Kidney epithelial cell (primary cell): ENCODE results near the gene ZDHHC14. TPM values are rescaled to one million over a fixed set of nuclear protein-coding genes. Genes with fewer than 3 reads are reported as not detected.
"Not testable (repeated sequence)": the region's sequence is repeated elsewhere in the genome, so short reads cannot be mapped to it uniquely, and the experiment has no call there.

ENCODE experiments used
- DNase-seq: peaks from one replicate; pipeline ENCODE4 v3.0.0-alpha.2; 2010; ENCODE audit warnings: low read depth
- H3K27me3 ChIP-seq: 2 replicates; pipeline ENCODE4 v1.6.0; 2011; ENCODE audit warnings: low read length; ENCODE audit not compliant: control insufficient read depth, insufficient read depth
- H3K36me3 ChIP-seq: 2 replicates; pipeline ENCODE4 v1.5.1; 2011; ENCODE audit warnings: low read length; ENCODE audit not compliant: control insufficient read depth, insufficient read depth
- H3K4me3 ChIP-seq: 2 replicates; pipeline ENCODE4 v1.5.1; 2011; ENCODE audit warnings: low read depth, mild to moderate bottlenecking, control low read depth, low read length
- CTCF ChIP-seq: IDR thresholded peaks from 2 replicates; pipeline ENCODE4 v1.5.1; 2011; ENCODE audit warnings: mild to moderate bottlenecking, moderate library complexity, low read length, control low read depth, inconsistent platforms; ENCODE audit not compliant: insufficient read depth, poor library complexity, severe bottlenecking
- total RNA-seq: library from RNA; depleted of rRNA; stranded (reverse); fragments of >200 nt; gene quantifications from 2 replicates; pipeline ENCODE4 v1.2.3, GENCODE V29; 2015

Gene ZDHHC14
- total RNA-seq, 1 donor from 2014 or later, result 9.7 TPM

- DNase-seq, result no peak
- Histone ChIP-seq H3K36me3 (no peaks in the 10 kb centered on the region), H3K27me3 (no peaks in the 10 kb centered on the region), H3K4me3 (no peak overlapping the region)
- TF ChIP-seq CTCF, result no peak
Measured at GRCh38 chr6:157586476-157587126, 205.6 kb downstream of the ZDHHC14 start.

GRCh38 chr6:157587127-157587926 is 206.3 kb downstream of the ZDHHC14 start:
- H3K27me3 ChIP-seq, result no peaks in the 10 kb centered on the region
- no peak overlapping the region for H3K4me3 ChIP-seq
- no peak for DNase-seq
- no peaks in the 10 kb centered on the region for H3K36me3 ChIP-seq
- no peak for TF ChIP-seq CTCF

- H3K36me3 ChIP-seq, DNase-seq, H3K4me3 ChIP-seq, H3K27me3 ChIP-seq: not testable (repeated sequence)
Measured at GRCh38 chr6:157590654-157591053, 209.7 kb downstream of the ZDHHC14 start.

- no peak for DNase-seq
- no peak for TF ChIP-seq CTCF
- Histone ChIP-seq H3K36me3 (no peaks in the 10 kb centered on the region), H3K4me3 (no peak overlapping the region), H3K27me3 (no peaks in the 10 kb centered on the region)
Measured at GRCh38 chr6:157592541-157592940, 211.6 kb downstream of the ZDHHC14 start.

GRCh38 chr6:157592980-157593379 is 212.0 kb downstream of the ZDHHC14 start:
- TF ChIP-seq CTCF, result no peak
- no peaks in the 10 kb centered on the region for H3K36me3 ChIP-seq
- no peak overlapping the region for H3K4me3 ChIP-seq
- H3K27me3 ChIP-seq, result no peaks in the 10 kb centered on the region
- DNase-seq, result no peak

- no peak for TF ChIP-seq CTCF
- Histone ChIP-seq H3K27me3 (no peaks in the 10 kb centered on the region), H3K36me3 (no peaks in the 10 kb centered on the region), H3K4me3 (no peak overlapping the region)
- no peak for DNase-seq
Measured at GRCh38 chr6:157593596-157593995, 212.6 kb downstream of the ZDHHC14 start.
